HCT116 (cell line): ENCODE measurements around the gene PDP2. TPM values are rescaled to one million over a fixed set of nuclear protein-coding genes. Genes with fewer than 3 reads are reported as not detected.

ENCODE experiments used
- ATAC-seq: fragments of 200-7000 bp; cut with Tn5 transposase; 2 replicates; pipeline ENCODE4 v1.9.1; 2020; ENCODE audit warnings: mild to moderate bottlenecking, moderate library complexity
- BruUV-seq: library from RNA; stranded (reverse); fragments of 400-500 nt; replicated peaks from 2 replicates; lab custom pipeline; 2021; lab: Mats Ljungman, UMichigan
- CTCF ChIA-PET: fragments of 300-600 bp; sonication (Branson Sonifier 250); formaldehyde crosslinking; loops from one replicate; lab custom pipeline; 2021; ENCODE audit warnings: antibody characterized with exemption; lab: Charles Lee
- POLR2A ChIA-PET: fragments of 300-600, 350-600 bp; sonication (Branson Sonifier 250); formaldehyde crosslinking; loops from one replicate; lab custom pipeline; 2021; ENCODE audit warnings: antibody characterized with exemption; lab: Charles Lee
- RAD21 ChIA-PET, 2 experiments: fragments of 300-600 bp; sonication (Branson Sonifier 250); formaldehyde crosslinking; loops; one replicate each; lab custom pipeline; 2023; ENCODE audit warnings: low total read pairs in 2 of 2; ENCODE audit not compliant: uncharacterized antibody in 2 of 2, unreplicated experiment in 2 of 2, low non-redundant PET in 1 of 2; lab: Charles Lee
- DNase-seq: peaks from one replicate; pipeline ENCODE4 v3.0.0-alpha.2; 2010; ENCODE audit warnings: low read depth, low spot score
- H2AFZ ChIP-seq: fragments of 200-600 bp; shearing (Covaris generic), sonication (generic); 2 replicates; pipeline ENCODE4 v1.6.1; 2017; ENCODE audit warnings: low read depth, mixed run types, mixed read lengths, antibody characterized with exemption, low read length; ENCODE audit not compliant: poor library complexity, severe bottlenecking
- H3K27ac ChIP-seq: 2 replicates; pipeline ENCODE4 v1.5.1; 2012; ENCODE audit warnings: low read depth, low read length
- H3K27me3 ChIP-seq: fragments of 200-600 bp; sonication (generic); 2 replicates; pipeline ENCODE4 v1.6.1; 2016; ENCODE audit warnings: mixed run types, low read length, mixed read lengths; ENCODE audit not compliant: insufficient read depth
- H3K36me3 ChIP-seq, 2 experiments: fragments of 200-500 bp in 1 of 2; fragments of 200-600 bp in 1 of 2; sonication (Bioruptor generic) in 1 of 2; sonication (generic) in 1 of 2; 2 replicates each; pipeline versions ENCODE4 v1.5.1 to v1.6.1; 2014 to 2016; ENCODE audit warnings: low read length in 2 of 2, inconsistent platforms in 1 of 2, mixed read lengths in 1 of 2, mixed run types in 1 of 2; ENCODE audit not compliant: insufficient read depth in 2 of 2, control insufficient read depth in 1 of 2
- H3K4me1 ChIP-seq, 2 experiments: fragments of 200-600 bp in 1 of 2; sonication (generic) in 1 of 2; 2 replicates each; pipeline versions ENCODE4 v1.5.1 to v1.6.1; 2012 to 2017; ENCODE audit warnings: low read length in 2 of 2, inconsistent platforms in 1 of 2, mild to moderate bottlenecking in 1 of 2, mixed read lengths in 1 of 2, mixed run types in 1 of 2, moderate library complexity in 1 of 2; ENCODE audit not compliant: insufficient read depth in 2 of 2, control insufficient read depth in 1 of 2
- H3K4me2 ChIP-seq: fragments of 200-600 bp; sonication (generic); 2 replicates; pipeline ENCODE4 v1.6.1; 2017; ENCODE audit warnings: mixed run types, low read length, mixed read lengths
- H3K4me3 ChIP-seq, 2 experiments: fragments of 200-600 bp in 1 of 2; sonication (generic) in 1 of 2; replicated peaks in 1 of 2; 2 replicates each; pipeline ENCODE4 v1.5.1; 2011 to 2016; ENCODE audit warnings: low read length in 2 of 2, control low read depth in 1 of 2, low read depth in 1 of 2, mild to moderate bottlenecking in 1 of 2, mixed read lengths in 1 of 2, mixed run types in 1 of 2
- H3K79me2 ChIP-seq: fragments of 200-600 bp; sonication (generic); 2 replicates; pipeline ENCODE4 v1.6.1; 2017; ENCODE audit warnings: mild to moderate bottlenecking, mixed run types, low read length, moderate library complexity, mixed read lengths; ENCODE audit not compliant: insufficient read depth
- H3K9ac ChIP-seq: fragments of 200-600 bp; sonication (generic); 2 replicates; pipeline ENCODE4 v1.6.1; 2016; ENCODE audit warnings: low read length, mixed read lengths
- H3K9me2 ChIP-seq: fragments of 200-600 bp; sonication (generic), shearing (Covaris generic); 2 replicates; pipeline ENCODE4 v1.6.1; 2017; ENCODE audit warnings: mixed run types, mild to moderate bottlenecking, moderate library complexity; ENCODE audit not compliant: insufficient read depth
- H3K9me3 ChIP-seq, 2 experiments: fragments of 200-500 bp in 1 of 2; fragments of 200-600 bp in 1 of 2; sonication (Bioruptor generic) in 1 of 2; sonication (generic) in 1 of 2; 2 replicates each; pipeline ENCODE4 v1.6.1; 2014 to 2017; ENCODE audit warnings: low read length in 2 of 2, mixed read lengths in 2 of 2, inconsistent platforms in 1 of 2, low read depth in 1 of 2, mild to moderate bottlenecking in 1 of 2, mixed run types in 1 of 2, moderate library complexity in 1 of 2; ENCODE audit not compliant: control insufficient read depth in 1 of 2, insufficient read depth in 1 of 2
- H4K20me1 ChIP-seq: fragments of 200-600 bp; sonication (generic), shearing (Covaris generic); 2 replicates; pipeline ENCODE4 v1.6.1; 2017; ENCODE audit warnings: mixed run types, mild to moderate bottlenecking, moderate library complexity; ENCODE audit not compliant: insufficient read depth
- CEBPB ChIP-seq: IDR thresholded peaks from 2 replicates; pipeline ENCODE4 v1.6.1; 2012; ENCODE audit warnings: low read depth
- EGR1 ChIP-seq: IDR thresholded peaks from 2 replicates; pipeline ENCODE4 v1.6.1; 2012; ENCODE audit warnings: low read depth
- ELF1 ChIP-seq: IDR thresholded peaks from 2 replicates; pipeline ENCODE4 v1.6.1; 2012; ENCODE audit warnings: low read depth, borderline replicate concordance
- EZH2 ChIP-seq: fragments of 200-600 bp; sonication (generic); IDR thresholded peaks from 2 replicates; pipeline ENCODE4 v1.6.1; 2017; ENCODE audit warnings: antibody characterized with exemption, mixed run types
- intact Hi-C: fragments of 100-400 bp; cut with micrococcal nuclease; formaldehyde crosslinking; loops from 2 replicates; pipeline ENCODE4 v1.10.0; 2022
- total RNA-seq: library from RNA; stranded (reverse); gene quantifications from one replicate; pipeline ENCODE4 v1.2.1, GENCODE V29; 2021; ENCODE audit not compliant: unreplicated experiment
- TF ChIP-seq, protein P1 (sequence below), 3 experiments: fragments of 200-600 bp in 1 of 3; sonication (generic) in 1 of 3; IDR thresholded peaks in 2 of 3; conservative IDR thresholded peaks in 1 of 3; 2 replicates each; pipeline ENCODE4 v1.5.1; 2012 to 2017; ENCODE audit warnings: low read depth in 2 of 3, low read length in 2 of 3, antibody characterized with exemption in 1 of 3, borderline replicate concordance in 1 of 3, control low read depth in 1 of 3, mild to moderate bottlenecking in 1 of 3, mixed read lengths in 1 of 3, mixed run types in 1 of 3, moderate library complexity in 1 of 3; ENCODE audit not compliant: insufficient read depth in 1 of 3

Gene PDP2
- total RNA-seq, 1 experiment from 2014 or later = 19.9 TPM

DNA sequence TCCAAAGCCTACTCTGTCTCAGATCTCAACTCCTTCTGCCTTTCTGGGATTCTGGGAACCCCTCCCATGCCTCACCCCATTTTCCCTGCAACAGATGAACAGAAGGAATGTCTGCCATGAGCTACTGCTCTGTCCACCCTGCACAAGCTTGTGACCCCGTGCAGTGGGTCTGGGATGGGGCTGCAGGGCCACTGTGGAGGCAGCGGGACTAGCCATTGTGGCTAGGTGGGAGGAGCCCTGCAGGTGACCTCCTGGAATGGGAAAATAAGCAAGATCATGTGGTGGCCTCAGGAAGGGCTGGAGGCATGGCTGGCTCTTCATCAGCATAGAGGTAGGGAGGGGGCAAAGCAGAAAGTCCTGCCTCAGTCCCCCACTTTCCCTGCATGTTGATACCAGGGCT, 13.7 kb downstream of the PDP2 start:
- H3K9ac ChIP-seq = no peak overlapping the region
- no peak for TF ChIP-seq EGR1
- no peak for TF ChIP-seq ELF1
- TF ChIP-seq, protein P1, sequence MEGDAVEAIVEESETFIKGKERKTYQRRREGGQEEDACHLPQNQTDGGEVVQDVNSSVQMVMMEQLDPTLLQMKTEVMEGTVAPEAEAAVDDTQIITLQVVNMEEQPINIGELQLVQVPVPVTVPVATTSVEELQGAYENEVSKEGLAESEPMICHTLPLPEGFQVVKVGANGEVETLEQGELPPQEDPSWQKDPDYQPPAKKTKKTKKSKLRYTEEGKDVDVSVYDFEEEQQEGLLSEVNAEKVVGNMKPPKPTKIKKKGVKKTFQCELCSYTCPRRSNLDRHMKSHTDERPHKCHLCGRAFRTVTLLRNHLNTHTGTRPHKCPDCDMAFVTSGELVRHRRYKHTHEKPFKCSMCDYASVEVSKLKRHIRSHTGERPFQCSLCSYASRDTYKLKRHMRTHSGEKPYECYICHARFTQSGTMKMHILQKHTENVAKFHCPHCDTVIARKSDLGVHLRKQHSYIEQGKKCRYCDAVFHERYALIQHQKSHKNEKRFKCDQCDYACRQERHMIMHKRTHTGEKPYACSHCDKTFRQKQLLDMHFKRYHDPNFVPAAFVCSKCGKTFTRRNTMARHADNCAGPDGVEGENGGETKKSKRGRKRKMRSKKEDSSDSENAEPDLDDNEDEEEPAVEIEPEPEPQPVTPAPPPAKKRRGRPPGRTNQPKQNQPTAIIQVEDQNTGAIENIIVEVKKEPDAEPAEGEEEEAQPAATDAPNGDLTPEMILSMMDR (IDR thresholded peaks at IDR 0.05 in 2 of 3, conservative IDR thresholded peaks at IDR 0.05 in 1 of 3; ENCODE audit: borderline replicate concordance in 1 of 3, insufficient read depth in 1 of 3, low read depth in 2 of 3, low read length in 2 of 3) = no peak
- no peak for TF ChIP-seq EZH2
- no peak for TF ChIP-seq CEBPB
- no peak overlapping the region for H2AFZ ChIP-seq
- POLR2A ChIA-PET = no interaction called here
- CTCF ChIA-PET = interaction anchor here (1.5 to 2.1 kb wide), 2 partner anchors 261 to 305 kb away, joined by 6 to 8 read pairs; partner anchors contain the start of gene ELMO3
- no peaks in the 10 kb centered on the region for H3K79me2 ChIP-seq
- H3K9me2 ChIP-seq = no peaks in the 10 kb centered on the region
- RAD21 ChIA-PET = no interaction called here
- no TSS peak for BruUV-seq
- no peaks in the 10 kb centered on the region for H4K20me1 ChIP-seq
- intact Hi-C loops = loop anchor here (2.0 to 10.0 kb wide), 2 partner anchors 121 to 211 kb away; partner anchors contain the start of gene PHAF1
- no peak for ATAC-seq
- no peak for DNase-seq
- no peaks in the 10 kb centered on the region for H3K27me3 ChIP-seq
- no peaks in the 10 kb centered on the region; a peak in 1 of 4 replicates for H3K36me3 ChIP-seq
- no peak overlapping the region for H3K4me3 ChIP-seq
- no peak overlapping the region for H3K4me2 ChIP-seq
- no peaks in the 10 kb centered on the region for H3K9me3 ChIP-seq
- peaks cover 0 to 7% of the 10 kb centered on the region in 2 experiments; a peak in 1 of 4 replicates for H3K4me1 ChIP-seq
- no peak overlapping the region for H3K27ac ChIP-seq
